ENCODE measurements around the gene CBLIF.
A peak's percentile ranks its signal among the peaks of the same experiment; 100 is the strongest.
"Not testable (repeated sequence)": the region's sequence is repeated elsewhere in the genome, so short reads cannot be mapped to it uniquely, and the experiment has no call there.

The CBLIF gene
- long read RNA-seq, donor 1: 0 reads
- long read RNA-seq, donor 2: 0 reads
- long read RNA-seq, donor 3: 0 reads
- long read RNA-seq, donor 4: 0 reads
- long read RNA-seq, donor 5: 0 reads
- long read RNA-seq, donor 6: 0 reads
- long read RNA-seq, donor 7: 0 reads
- long read RNA-seq, donor 8: 0 reads

GRCh38 chr11:59845399-59845798 is at the start of gene CBLIF:
Gene CBLIF, minus strand, starts transcription at chr11:59845499. Its CDS starts 46 bp downstream, at chr11:59845453.
- no peak for DNase-seq

- no peak for DNase-seq
Measured at GRCh38 chr11:59894616-59895015, 49.3 kb upstream of the CBLIF start.

- DNase-seq: peak; percentile 4
Measured at GRCh38 chr11:59891781-59892181, 46.5 kb upstream of the CBLIF start.

GRCh38 chr11:59887156-59887555 is 41.9 kb upstream of the CBLIF start:
- not testable (repeated sequence) for DNase-seq

- no peak for DNase-seq
Measured at GRCh38 chr11:59883597-59883996, 38.3 kb upstream of the CBLIF start.

- no peak for DNase-seq
Measured at GRCh38 chr11:59879567-59879966, 34.3 kb upstream of the CBLIF start.

GRCh38 chr11:59878575-59878974 is 33.3 kb upstream of the CBLIF start, which contains the start of gene OOSP3:
Gene OOSP3, plus strand, starts transcription at chr11:59878782. Its CDS starts 27 bp downstream, at chr11:59878809.
- no peak for DNase-seq

- no peak for DNase-seq
Measured at GRCh38 chr11:59877784-59878183, 32.5 kb upstream of the CBLIF start.

- no peak for DNase-seq
Measured at GRCh38 chr11:59877325-59877724, 32.0 kb upstream of the CBLIF start.

GRCh38 chr11:59875856-59876519 is 30.7 kb upstream of the CBLIF start:
- DNase-seq: no peak

- no peak for DNase-seq
Measured at GRCh38 chr11:59872076-59872475, 26.8 kb upstream of the CBLIF start.

- no peak for DNase-seq
Measured at GRCh38 chr11:59867946-59868345, 22.6 kb upstream of the CBLIF start.

GRCh38 chr11:59866836-59867235 is 21.5 kb upstream of the CBLIF start:
- no peak for DNase-seq

GRCh38 chr11:59866397-59866796 is 21.1 kb upstream of the CBLIF start, which contains the start of gene TCN1:
Gene TCN1, minus strand, starts transcription at chr11:59866487. Its CDS starts 17 bp downstream, at chr11:59866470.
- DNase-seq: no peak

GRCh38 chr11:59865031-59865430 is 19.7 kb upstream of the CBLIF start:
- no peak for DNase-seq

- DNase-seq: no peak
Measured at GRCh38 chr11:59862252-59862651, 17.0 kb upstream of the CBLIF start.

- no peak for DNase-seq
Measured at GRCh38 chr11:59859673-59860072, 14.4 kb upstream of the CBLIF start.

- DNase-seq: no peak
Measured at GRCh38 chr11:59857439-59858434, 12.4 kb upstream of the CBLIF start.

- no peak for DNase-seq
Measured at GRCh38 chr11:59854871-59855270, 9.6 kb upstream of the CBLIF start.

GRCh38 chr11:59851416-59851815 is 6.1 kb upstream of the CBLIF start:
- DNase-seq: not testable (repeated sequence)

GRCh38 chr11:59849551-59849950 is 4.3 kb upstream of the CBLIF start:
- not testable (repeated sequence) for DNase-seq

- no peak for DNase-seq
Measured at GRCh38 chr11:59849129-59849528, 3.8 kb upstream of the CBLIF start.

GRCh38 chr11:59848439-59848838 is 3.1 kb upstream of the CBLIF start:
- not testable (repeated sequence) for DNase-seq

All from right kidney (tissue), 9 donors.